Caco-2 (cell line): Measurements from ENCODE around the gene GIMAP1. TPM values are rescaled to one million over a fixed set of nuclear protein-coding genes. Genes with fewer than 3 reads are reported as not detected.

ENCODE experiments used
- BruUV-seq: library from RNA; stranded (reverse); fragments of 400-500 nt; replicated peaks from 2 replicates; lab custom pipeline; 2021; lab: Mats Ljungman, UMichigan
- CTCF ChIA-PET: fragments of 300-600 bp; sonication (Branson Sonifier 250); formaldehyde crosslinking; loops from one replicate; lab custom pipeline; 2022; ENCODE audit warnings: antibody characterized with exemption; lab: Charles Lee
- POLR2A ChIA-PET: fragments of 300-600 bp; sonication (Branson Sonifier 250); formaldehyde crosslinking; loops from one replicate; lab custom pipeline; 2022; ENCODE audit warnings: antibody characterized with exemption; lab: Charles Lee
- DNase-seq, 2 experiments: peaks; one replicate each; pipeline versions ENCODE4 v3.0.0 to v3.0.0-alpha.2; 2020 to 2022
- H3K27me3 ChIP-seq: replicated peaks from 2 replicates; pipeline ENCODE4 v1.6.0; 2011; ENCODE audit warnings: low read length; ENCODE audit not compliant: control insufficient read depth, insufficient read depth
- H3K36me3 ChIP-seq: 2 replicates; pipeline ENCODE4 v1.5.1; 2011; ENCODE audit warnings: low read length; ENCODE audit not compliant: control insufficient read depth, insufficient read depth
- H3K4me1 ChIP-seq: fragments of 250-450 bp; sonication (Bioruptor Pico); 2 replicates; pipeline ENCODE4 v1.5.1; 2020; ENCODE audit warnings: mild to moderate bottlenecking
- H3K4me3 ChIP-seq: 2 replicates; pipeline ENCODE4 v1.5.1; 2011; ENCODE audit warnings: low read depth, mild to moderate bottlenecking, control low read depth, low read length
- H3K9me3 ChIP-seq: fragments of 250-450 bp; sonication (Bioruptor Pico); 2 replicates; pipeline ENCODE4 v1.5.1; 2020; ENCODE audit warnings: mild to moderate bottlenecking, moderate library complexity
- H3K27ac Mint-ChIP-seq: one replicate; pipeline ENCODE4 v1.8.0; 2022; ENCODE audit warnings: mixed read lengths; ENCODE audit not compliant: unreplicated experiment
- H3K27me3 Mint-ChIP-seq: one replicate; pipeline ENCODE4 v1.8.0; 2022; ENCODE audit warnings: mixed read lengths; ENCODE audit not compliant: insufficient read depth, unreplicated experiment
- H3K36me3 Mint-ChIP-seq: one replicate; pipeline ENCODE4 v1.8.0; 2022; ENCODE audit warnings: mild to moderate bottlenecking, mixed read lengths; ENCODE audit not compliant: insufficient read depth, unreplicated experiment
- H3K4me1 Mint-ChIP-seq: one replicate; pipeline ENCODE4 v1.8.0; 2022; ENCODE audit warnings: low read depth, mixed read lengths; ENCODE audit not compliant: unreplicated experiment
- H3K4me3 Mint-ChIP-seq: one replicate; pipeline ENCODE4 v1.8.0; 2022; ENCODE audit warnings: mild to moderate bottlenecking, moderate library complexity, mixed read lengths; ENCODE audit not compliant: unreplicated experiment
- H3K9me3 Mint-ChIP-seq: one replicate; pipeline ENCODE4 v1.8.0; 2022; ENCODE audit warnings: mixed read lengths; ENCODE audit not compliant: unreplicated experiment
- intact Hi-C: fragments of 100-400 bp; cut with micrococcal nuclease; formaldehyde crosslinking; loops from one replicate; pipeline ENCODE4 v1.10.0; 2022; ENCODE audit not compliant: unreplicated experiment
- total RNA-seq: library from RNA; stranded (reverse); gene quantifications from 2 replicates; pipeline ENCODE4 v1.2.3, GENCODE V29; 2022
- TF ChIP-seq, protein P1 (sequence below), 2 experiments: fragments of 200-600 bp in 1 of 2; IDR thresholded peaks; 1 replicate in 1 of 2; 2 replicates in 1 of 2; pipeline versions ENCODE4 v1.5.1 to v1.8.0; 2011 to 2022; ENCODE audit warnings: antibody characterized with exemption in 1 of 2, control low read depth in 1 of 2, inconsistent platforms in 1 of 2, low read depth in 1 of 2, low read length in 1 of 2, mild to moderate bottlenecking in 1 of 2, moderate library complexity in 1 of 2; ENCODE audit not compliant: insufficient read depth in 1 of 2, severe bottlenecking in 1 of 2, unreplicated experiment in 1 of 2

The GIMAP1 gene
- total RNA-seq, 1 experiment from 2014 or later, result not detected

DNA sequence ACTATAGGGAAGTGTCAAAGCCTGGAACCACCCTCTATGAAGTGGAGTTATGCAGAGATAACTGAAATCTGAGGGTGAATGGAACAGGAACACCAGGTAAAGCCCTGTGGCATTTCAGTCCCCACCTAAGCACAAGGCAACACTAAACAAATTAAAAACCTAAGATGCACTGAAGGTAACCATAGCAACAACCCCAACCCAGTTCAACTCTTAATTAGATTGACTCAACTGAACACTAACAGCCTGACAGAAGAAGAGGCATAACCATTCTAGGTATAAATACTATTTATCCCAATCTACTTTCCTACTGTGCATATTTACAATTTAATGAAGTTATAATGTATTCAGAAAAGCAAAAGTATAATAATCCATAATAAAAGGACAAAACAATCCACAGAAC is 11.6 kb downstream of the GIMAP1 start:
- peaks cover 7% of the 10 kb centered on the region; the same call in 1 of the 2 replicates for H3K9me3 ChIP-seq
- intact Hi-C loops, result no loop called here
- H3K4me3 ChIP-seq, result no peak overlapping the region
- no peak overlapping the region for H3K27ac Mint-ChIP-seq
- CTCF ChIA-PET, result no interaction called here
- POLR2A ChIA-PET, result no interaction called here
- H3K9me3 Mint-ChIP-seq, result peaks cover 30% of the 10 kb centered on the region
- H3K4me1 ChIP-seq, result 0 out of 2 replicates have a peak, but pooled peaks cover 5% of the 10 kb centered on the region
- H3K36me3 Mint-ChIP-seq, result no peaks in the 10 kb centered on the region
- no peak overlapping the region for H3K4me3 Mint-ChIP-seq
- H3K4me1 Mint-ChIP-seq, result peaks cover 7% of the 10 kb centered on the region
- H3K36me3 ChIP-seq, result no peaks in the 10 kb centered on the region
- no peaks in the 10 kb centered on the region; the same call in 1 of the 2 replicates for H3K27me3 ChIP-seq
- H3K27me3 Mint-ChIP-seq, result peaks cover 6% of the 10 kb centered on the region
- TF ChIP-seq, protein P1, sequence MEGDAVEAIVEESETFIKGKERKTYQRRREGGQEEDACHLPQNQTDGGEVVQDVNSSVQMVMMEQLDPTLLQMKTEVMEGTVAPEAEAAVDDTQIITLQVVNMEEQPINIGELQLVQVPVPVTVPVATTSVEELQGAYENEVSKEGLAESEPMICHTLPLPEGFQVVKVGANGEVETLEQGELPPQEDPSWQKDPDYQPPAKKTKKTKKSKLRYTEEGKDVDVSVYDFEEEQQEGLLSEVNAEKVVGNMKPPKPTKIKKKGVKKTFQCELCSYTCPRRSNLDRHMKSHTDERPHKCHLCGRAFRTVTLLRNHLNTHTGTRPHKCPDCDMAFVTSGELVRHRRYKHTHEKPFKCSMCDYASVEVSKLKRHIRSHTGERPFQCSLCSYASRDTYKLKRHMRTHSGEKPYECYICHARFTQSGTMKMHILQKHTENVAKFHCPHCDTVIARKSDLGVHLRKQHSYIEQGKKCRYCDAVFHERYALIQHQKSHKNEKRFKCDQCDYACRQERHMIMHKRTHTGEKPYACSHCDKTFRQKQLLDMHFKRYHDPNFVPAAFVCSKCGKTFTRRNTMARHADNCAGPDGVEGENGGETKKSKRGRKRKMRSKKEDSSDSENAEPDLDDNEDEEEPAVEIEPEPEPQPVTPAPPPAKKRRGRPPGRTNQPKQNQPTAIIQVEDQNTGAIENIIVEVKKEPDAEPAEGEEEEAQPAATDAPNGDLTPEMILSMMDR (IDR thresholded peaks at IDR 0.05; ENCODE audit: insufficient read depth in 1 of 2, low read depth in 1 of 2, low read length in 1 of 2, severe bottlenecking in 1 of 2, unreplicated experiment in 1 of 2), result no peak
- no peak for DNase-seq
- BruUV-seq, result no TSS peak

DNA sequence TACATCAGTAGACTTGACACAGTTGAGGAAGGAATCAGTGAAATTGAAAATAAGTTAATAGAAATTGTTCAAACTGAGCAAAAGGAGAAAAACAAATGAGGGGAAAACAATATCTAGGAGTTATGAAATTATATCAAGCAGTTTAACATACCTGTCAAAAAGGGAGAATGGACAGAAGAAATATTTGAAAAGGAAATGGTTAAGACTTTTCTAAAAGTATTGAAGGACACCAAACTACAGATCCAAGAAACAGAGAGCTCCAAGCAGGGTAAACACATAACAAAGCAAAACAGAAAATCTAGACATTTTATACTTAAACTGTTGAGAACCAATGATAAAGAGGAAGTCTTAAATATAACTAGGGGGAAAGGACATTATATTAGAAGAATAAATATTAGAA is 12.2 kb downstream of the GIMAP1 start:
- Mint-ChIP-seq H3K36me3 (no peaks in the 10 kb centered on the region), H3K27me3 (peaks cover 5% of the 10 kb centered on the region), H3K4me3 (no peak overlapping the region), H3K27ac (no peak overlapping the region), H3K4me1 (peaks cover 7% of the 10 kb centered on the region), H3K9me3 (peaks cover 30% of the 10 kb centered on the region)
- no TSS peak for BruUV-seq
- TF ChIP-seq, protein P1 (IDR thresholded peaks at IDR 0.05; ENCODE audit: insufficient read depth in 1 of 2, low read depth in 1 of 2, low read length in 1 of 2, severe bottlenecking in 1 of 2, unreplicated experiment in 1 of 2), result no peak
- CTCF ChIA-PET, result no interaction called here
- intact Hi-C loops, result no loop called here
- Histone ChIP-seq H3K9me3 (peaks cover 7% of the 10 kb centered on the region; the same call in 1 of the 2 replicates), H3K4me1 (0 out of 2 replicates have a peak, but pooled peaks cover 5% of the 10 kb centered on the region), H3K4me3 (no peak overlapping the region), H3K27me3 (no peaks in the 10 kb centered on the region; the same call in 1 of the 2 replicates), H3K36me3 (no peaks in the 10 kb centered on the region)
- DNase-seq, result no peak
- POLR2A ChIA-PET, result no interaction called here

DNA sequence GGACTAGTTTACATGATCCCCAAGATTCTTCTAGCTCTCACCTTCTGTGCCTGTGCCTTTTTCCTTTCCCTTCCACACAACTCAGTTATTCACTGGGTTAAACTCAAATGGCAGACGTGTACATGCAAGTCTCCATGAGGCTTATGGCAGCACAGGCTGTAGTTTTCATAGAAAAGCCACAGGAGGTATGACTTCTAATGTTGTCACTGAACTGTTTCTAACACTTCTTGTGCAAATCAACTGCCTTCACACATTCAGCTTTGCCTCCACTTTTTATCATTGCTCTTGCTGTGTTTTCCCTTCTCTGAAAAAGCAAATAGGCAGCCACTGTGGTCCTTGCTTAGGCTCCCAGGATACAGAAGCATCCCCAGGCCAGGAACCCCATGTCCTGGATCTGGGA is 15.5 kb downstream of the GIMAP1 start:
- CTCF ChIA-PET, result no interaction called here
- POLR2A ChIA-PET, result no interaction called here
- H3K9me3 Mint-ChIP-seq, result peaks cover 22% of the 10 kb centered on the region
- H3K27ac Mint-ChIP-seq, result no peak overlapping the region
- H3K36me3 Mint-ChIP-seq, result no peaks in the 10 kb centered on the region
- no peak overlapping the region for H3K4me3 Mint-ChIP-seq
- DNase-seq, result no peak
- peaks cover 7% of the 10 kb centered on the region for H3K4me1 Mint-ChIP-seq
- Histone ChIP-seq H3K9me3 (peaks cover 7% of the 10 kb centered on the region; the same call in 1 of the 2 replicates), H3K4me1 (0 out of 2 replicates have a peak, but pooled peaks cover 5% of the 10 kb centered on the region), H3K27me3 (no peaks in the 10 kb centered on the region; the same call in 1 of the 2 replicates), H3K4me3 (no peak overlapping the region), H3K36me3 (no peaks in the 10 kb centered on the region)
- TF ChIP-seq, protein P1 (IDR thresholded peaks at IDR 0.05; ENCODE audit: insufficient read depth in 1 of 2, low read depth in 1 of 2, low read length in 1 of 2, severe bottlenecking in 1 of 2, unreplicated experiment in 1 of 2), result no peak
- peaks cover 12% of the 10 kb centered on the region for H3K27me3 Mint-ChIP-seq
- BruUV-seq, result no TSS peak
- intact Hi-C loops, result no loop called here
